Adipocyte (in vitro differentiated cells): ENCODE results near the gene ZNF778.

Experiments used
- DNase-seq: peaks from one replicate; pipeline ENCODE4 v3.0.0-alpha.2; 2015; ENCODE audit warnings: low read depth
- H3K27me3 ChIP-seq: replicated peaks from 2 replicates; pipeline ENCODE4 v1.7.0; 2013; ENCODE audit warnings: mild to moderate bottlenecking, low read length, moderate library complexity; ENCODE audit not compliant: control insufficient read depth, insufficient read depth
- H3K36me3 ChIP-seq: 2 replicates; pipeline ENCODE4 v1.7.0; 2013; ENCODE audit warnings: low read length, mild to moderate bottlenecking, moderate library complexity; ENCODE audit not compliant: control insufficient read depth, insufficient read depth, severe bottlenecking
- H3K4me1 ChIP-seq: 2 replicates; pipeline ENCODE4 v1.7.0; 2013; ENCODE audit warnings: mild to moderate bottlenecking, low read length, moderate library complexity; ENCODE audit not compliant: control insufficient read depth, insufficient read depth
- H3K4me3 ChIP-seq: 2 replicates; pipeline ENCODE4 v1.7.0; 2013; ENCODE audit warnings: mild to moderate bottlenecking, low read length, moderate library complexity
- H3K9ac ChIP-seq: 2 replicates; pipeline ENCODE4 v1.7.0; 2013; ENCODE audit warnings: mild to moderate bottlenecking, low read length, moderate library complexity
- H3K9me3 ChIP-seq: 2 replicates; pipeline ENCODE4 v1.7.0; 2013; ENCODE audit warnings: mild to moderate bottlenecking, low read length, moderate library complexity; ENCODE audit not compliant: control insufficient read depth

The ZNF778 gene

DNA sequence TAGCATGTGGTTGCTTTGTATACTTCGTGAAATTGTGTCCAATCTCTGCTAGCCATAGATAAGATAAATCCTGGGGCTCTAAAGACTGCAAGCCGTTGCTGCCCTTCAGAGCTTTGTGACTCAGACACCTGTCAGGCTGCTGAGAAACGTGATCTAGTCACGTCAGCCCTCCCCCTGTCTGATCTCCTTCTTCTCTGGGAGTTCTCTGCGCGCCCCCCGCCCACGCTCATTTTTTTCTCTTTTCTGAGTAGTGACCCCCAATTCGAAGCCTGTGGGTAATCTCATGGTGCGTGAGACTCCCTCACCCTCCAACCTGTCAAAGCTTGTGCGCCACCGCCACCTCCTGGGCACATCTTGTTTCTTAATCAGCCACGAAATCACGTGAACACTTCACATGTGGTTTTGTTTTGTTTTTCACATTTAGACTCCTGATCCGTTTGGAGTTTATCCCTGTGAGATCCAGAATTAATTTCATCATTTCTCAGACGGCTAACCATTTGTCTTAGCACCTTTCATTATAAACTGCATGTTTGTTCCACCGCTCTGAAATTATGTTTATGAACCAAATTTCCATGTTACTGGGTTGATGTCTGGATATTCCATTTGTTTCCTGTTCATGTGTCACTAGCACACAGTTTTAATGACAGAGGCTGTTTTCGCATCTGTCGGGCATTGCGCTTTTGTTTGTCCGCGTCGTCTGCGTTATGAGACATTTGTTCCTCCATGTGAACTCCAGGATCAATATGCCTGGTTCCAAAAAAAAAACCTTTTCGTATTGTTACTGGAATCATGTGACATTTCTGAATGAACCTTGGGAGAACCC is 977 bp upstream of the ZNF778 start:
- peaks cover 18% of the 10 kb centered on the region for H3K4me1 ChIP-seq
- H3K36me3 ChIP-seq = peaks cover 11% of the 10 kb centered on the region
- DNase-seq = peak; percentile 95
- H3K4me3 ChIP-seq = peak overlapping the region; percentile 89
- no peaks in the 10 kb centered on the region for H3K27me3 ChIP-seq
- peak overlapping the region; percentile 95 for H3K9ac ChIP-seq
- H3K9me3 ChIP-seq = no peaks in the 10 kb centered on the region

DNA sequence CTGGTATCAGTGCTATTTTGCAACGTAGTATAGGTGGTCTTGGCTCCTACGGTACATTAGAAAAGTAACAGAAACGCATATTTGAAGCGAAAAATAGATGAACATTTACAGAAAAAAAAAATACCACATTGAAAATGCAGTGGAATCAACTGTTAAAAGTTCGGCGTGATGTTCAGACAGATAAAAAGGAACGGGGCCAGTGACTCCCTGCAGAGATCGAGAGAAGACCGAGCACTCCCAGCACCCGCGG is 440 bp upstream of the ZNF778 start:
- Histone ChIP-seq H3K9me3 (no peaks in the 10 kb centered on the region), H3K27me3 (no peaks in the 10 kb centered on the region), H3K9ac (peak overlapping the region; percentile 95), H3K4me3 (peak overlapping the region; percentile 89), H3K36me3 (peaks cover 16% of the 10 kb centered on the region), H3K4me1 (peaks cover 18% of the 10 kb centered on the region)
- DNase-seq = no peak

DNA sequence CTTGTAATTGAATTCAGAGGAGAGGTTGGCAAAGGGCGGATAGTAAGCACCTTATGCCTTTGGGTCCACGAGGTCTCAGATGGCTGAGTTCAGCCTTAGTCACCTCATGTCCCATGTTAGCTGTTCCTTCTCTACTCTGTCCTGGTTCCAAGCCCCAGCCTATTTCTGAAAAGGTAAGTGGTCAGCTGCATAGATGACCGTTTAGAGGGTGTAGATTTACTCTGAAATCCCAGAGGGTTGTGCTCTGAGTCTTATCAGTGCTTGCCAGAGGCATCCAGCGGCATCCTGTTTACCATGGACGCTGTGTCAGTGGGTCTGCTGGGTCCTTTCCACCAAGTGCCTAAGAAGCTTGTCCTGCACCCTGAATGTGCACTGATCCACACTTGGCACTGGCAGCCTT is 1.9 kb downstream of the ZNF778 start:
- no peak for DNase-seq
- no peak overlapping the region for H3K4me3 ChIP-seq

DNA sequence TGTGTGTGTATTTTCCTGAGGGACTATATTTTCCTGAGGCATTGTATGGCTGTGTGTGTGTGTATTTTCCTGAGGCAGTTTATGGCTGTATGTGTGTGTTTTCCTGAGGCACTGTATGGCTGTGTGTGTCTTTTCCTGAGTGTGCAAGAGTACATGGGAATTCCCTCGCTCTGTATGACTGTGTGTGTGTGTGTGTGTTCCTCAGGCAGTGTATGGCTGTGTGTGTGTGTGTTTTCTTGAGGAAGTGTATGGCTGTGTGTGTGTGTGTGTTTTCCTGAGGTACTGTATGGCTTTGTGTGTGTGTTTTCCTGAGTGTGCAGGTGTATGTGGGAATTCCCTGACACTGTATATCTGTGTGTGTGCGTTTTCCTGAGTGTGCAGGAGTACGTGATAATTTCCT is 4.1 kb downstream of the ZNF778 start:
- H3K9ac ChIP-seq = no peak overlapping the region

More for the DNA sequence above, 1.9 kb downstream of the ZNF778 start:
- H3K9me3 ChIP-seq = no peaks in the 10 kb centered on the region
- peaks cover 34% of the 10 kb centered on the region for H3K36me3 ChIP-seq
- H3K4me1 ChIP-seq = peaks cover 18% of the 10 kb centered on the region
- no peaks in the 10 kb centered on the region for H3K27me3 ChIP-seq
- H3K9ac ChIP-seq = peak overlapping the region; percentile 4

DNA sequence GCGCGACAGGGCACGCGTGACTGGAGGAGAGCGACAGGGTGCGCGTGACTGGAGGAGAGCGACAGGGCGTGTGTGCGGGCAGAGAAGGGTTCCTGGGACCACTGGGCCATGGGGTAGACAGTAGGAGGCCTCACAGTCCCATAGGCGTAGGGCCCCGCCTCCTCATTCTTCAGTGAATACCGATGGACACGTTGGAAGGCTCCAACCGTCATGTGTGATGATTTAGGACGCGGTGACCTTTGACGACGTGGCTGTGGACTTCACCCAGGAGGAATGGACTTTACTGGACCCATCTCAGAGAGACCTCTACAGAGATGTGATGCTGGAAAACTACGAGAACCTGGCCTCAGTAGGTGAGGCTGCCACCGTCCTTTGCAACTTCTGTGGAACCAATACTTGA is 5.4 kb downstream of the ZNF778 start:
- peaks cover 8% of the 10 kb centered on the region for H3K4me1 ChIP-seq
- peaks cover 69% of the 10 kb centered on the region for H3K36me3 ChIP-seq
- no peaks in the 10 kb centered on the region for H3K27me3 ChIP-seq
- DNase-seq = no peak
- H3K9ac ChIP-seq = no peak overlapping the region
- no peak overlapping the region for H3K4me3 ChIP-seq
- H3K9me3 ChIP-seq = peaks cover 16% of the 10 kb centered on the region

More for the DNA sequence above, 4.1 kb downstream of the ZNF778 start:
- DNase-seq = no peak
- Histone ChIP-seq H3K27me3 (no peaks in the 10 kb centered on the region), H3K9me3 (peaks cover 3% of the 10 kb centered on the region), H3K4me3 (no peak overlapping the region), H3K4me1 (peaks cover 11% of the 10 kb centered on the region), H3K36me3 (peaks cover 56% of the 10 kb centered on the region)

DNA sequence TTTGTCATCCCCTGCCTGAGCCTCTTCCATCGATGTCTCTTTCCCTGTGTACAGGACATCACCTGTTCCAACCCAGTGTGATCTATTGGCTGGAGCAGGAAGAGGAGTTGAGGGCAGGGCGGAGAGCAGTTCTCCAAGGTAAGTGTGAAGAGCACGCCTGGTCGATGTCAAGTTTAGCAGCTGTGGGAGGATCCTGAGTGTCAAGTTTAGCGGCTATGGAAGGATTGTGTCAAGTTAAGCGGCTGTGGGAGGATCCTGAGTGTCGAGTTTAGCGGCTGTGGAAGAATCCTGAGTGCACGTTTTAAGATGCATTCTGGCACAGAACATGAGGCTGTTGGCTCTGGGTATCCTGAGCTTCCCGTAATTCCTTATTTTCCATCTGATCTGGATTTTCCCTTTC is 7.2 kb downstream of the ZNF778 start:
- Histone ChIP-seq H3K4me3 (no peak overlapping the region), H3K36me3 (peaks cover 85% of the 10 kb centered on the region)

DNA sequence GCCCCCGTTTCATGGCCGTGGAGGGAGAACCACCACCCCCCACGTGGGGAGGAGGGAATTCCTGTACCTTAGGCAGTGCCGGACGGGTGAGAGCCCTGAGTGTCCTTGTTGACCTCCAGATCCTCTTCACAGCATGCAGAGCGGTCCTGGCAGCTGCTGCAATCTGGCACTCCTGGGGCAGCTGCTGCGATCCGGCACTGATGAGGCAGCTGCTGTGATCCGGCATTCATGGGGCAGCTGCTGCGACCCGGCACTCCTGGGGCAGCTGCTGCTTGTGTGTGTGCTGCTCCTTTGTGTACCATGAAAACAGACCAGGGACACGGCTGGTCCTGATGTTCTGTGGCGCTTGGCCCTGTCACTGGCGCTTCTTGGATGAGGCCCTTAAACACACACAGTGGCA is 12.8 kb downstream of the ZNF778 start:
- H3K9ac ChIP-seq = no peak overlapping the region
- DNase-seq = no peak
- peaks cover 11% of the 10 kb centered on the region for H3K4me1 ChIP-seq
- H3K27me3 ChIP-seq = no peaks in the 10 kb centered on the region
- peaks cover 81% of the 10 kb centered on the region for H3K36me3 ChIP-seq
- H3K9me3 ChIP-seq = peaks cover 31% of the 10 kb centered on the region
- no peak overlapping the region for H3K4me3 ChIP-seq

More for the DNA sequence above, 7.2 kb downstream of the ZNF778 start:
- Histone ChIP-seq H3K27me3 (no peaks in the 10 kb centered on the region), H3K9me3 (peaks cover 31% of the 10 kb centered on the region), H3K9ac (no peak overlapping the region), H3K4me1 (no peaks in the 10 kb centered on the region)
- no peak for DNase-seq

DNA sequence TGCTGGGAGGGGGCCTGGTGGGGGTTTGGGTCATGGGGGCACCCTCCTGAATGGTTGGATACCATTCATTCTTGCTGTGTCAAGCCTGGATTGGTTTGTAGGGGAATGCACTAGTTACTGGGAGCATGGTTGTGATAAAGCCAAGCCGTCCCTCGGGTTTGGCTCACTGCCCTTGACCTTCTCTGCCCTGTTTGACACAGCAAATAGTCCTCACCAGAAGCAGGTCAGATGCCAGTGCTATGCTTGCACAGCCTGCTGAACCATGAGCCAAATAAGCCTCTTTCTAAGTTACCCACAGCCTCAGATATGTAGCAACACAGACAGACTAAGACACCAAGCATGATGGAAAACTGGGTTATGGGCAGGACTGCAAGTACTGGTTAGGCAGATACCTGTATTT is 14.6 kb downstream of the ZNF778 start:
- Histone ChIP-seq H3K4me3 (no peak overlapping the region), H3K9me3 (peaks cover 23% of the 10 kb centered on the region), H3K4me1 (peaks cover 11% of the 10 kb centered on the region), H3K27me3 (no peaks in the 10 kb centered on the region), H3K36me3 (peaks cover 62% of the 10 kb centered on the region), H3K9ac (no peak overlapping the region)
- DNase-seq = no peak

DNA sequence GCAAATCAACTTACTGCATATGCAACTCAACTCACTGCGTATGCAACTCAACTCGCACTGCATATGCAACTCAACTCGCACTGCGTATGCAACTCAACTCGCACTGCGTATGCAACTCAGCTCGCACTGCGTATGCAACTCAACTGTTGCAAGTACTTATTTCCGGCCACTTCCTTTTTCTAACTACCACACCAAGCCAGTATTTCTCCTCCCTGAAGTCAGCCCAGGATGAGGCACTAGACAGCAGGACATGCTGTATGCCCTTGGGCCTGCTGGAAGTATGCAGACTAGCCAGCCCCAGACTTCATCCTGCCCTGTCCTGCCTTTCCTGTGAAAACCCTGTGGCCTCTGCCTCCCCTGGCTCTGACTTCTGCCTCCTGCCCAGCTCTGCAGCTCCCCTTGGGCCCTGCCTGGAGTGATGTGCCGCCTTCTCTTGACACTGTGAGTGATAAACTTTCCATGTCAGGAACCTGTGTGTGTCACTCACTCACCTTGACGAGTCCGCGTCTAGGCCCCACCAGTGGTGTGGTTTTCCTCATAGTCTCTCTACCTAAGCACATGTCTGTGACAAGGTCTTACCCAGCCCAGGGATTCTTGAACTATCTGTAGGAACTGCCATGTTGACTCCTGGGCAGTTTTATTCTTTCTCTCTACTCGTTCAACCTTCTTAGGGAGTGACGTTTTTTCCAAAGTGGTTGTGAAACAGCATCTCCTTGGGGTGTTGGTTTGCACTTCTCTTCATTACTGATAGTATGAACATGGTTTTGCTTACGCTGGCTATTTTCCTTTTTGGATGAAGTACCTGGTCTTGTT is 16.4 kb downstream of the ZNF778 start:
- Histone ChIP-seq H3K4me1 (peaks cover 11% of the 10 kb centered on the region), H3K27me3 (no peaks in the 10 kb centered on the region), H3K4me3 (no peak overlapping the region), H3K36me3 (peaks cover 45% of the 10 kb centered on the region), H3K9me3 (peaks cover 5% of the 10 kb centered on the region), H3K9ac (no peak overlapping the region)
- no peak for DNase-seq

DNA sequence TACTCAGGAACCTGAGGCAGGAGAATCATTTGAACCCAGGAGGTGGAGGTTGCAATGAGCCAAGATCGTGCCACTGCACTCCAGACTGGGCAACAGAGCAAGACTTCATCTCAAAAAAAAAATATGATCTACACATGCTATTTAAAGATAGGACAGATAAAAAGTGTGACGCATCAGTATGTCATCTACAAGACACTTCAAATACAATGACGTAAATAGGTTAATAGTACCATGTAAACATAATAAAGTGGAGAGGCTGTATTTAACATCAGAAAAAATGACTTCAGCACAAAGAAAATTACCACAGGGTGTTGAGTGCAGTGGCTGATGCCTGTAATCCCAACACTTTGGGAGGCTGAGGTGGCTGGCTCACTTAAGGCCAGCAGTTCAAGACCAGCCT is 20.2 kb downstream of the ZNF778 start:
- no peak for DNase-seq
- Histone ChIP-seq H3K27me3 (no peaks in the 10 kb centered on the region), H3K9ac (no peak overlapping the region), H3K36me3 (peaks cover 15% of the 10 kb centered on the region), H3K4me1 (peaks cover under 1% of the 10 kb centered on the region), H3K9me3 (no peaks in the 10 kb centered on the region), H3K4me3 (no peak overlapping the region)

DNA sequence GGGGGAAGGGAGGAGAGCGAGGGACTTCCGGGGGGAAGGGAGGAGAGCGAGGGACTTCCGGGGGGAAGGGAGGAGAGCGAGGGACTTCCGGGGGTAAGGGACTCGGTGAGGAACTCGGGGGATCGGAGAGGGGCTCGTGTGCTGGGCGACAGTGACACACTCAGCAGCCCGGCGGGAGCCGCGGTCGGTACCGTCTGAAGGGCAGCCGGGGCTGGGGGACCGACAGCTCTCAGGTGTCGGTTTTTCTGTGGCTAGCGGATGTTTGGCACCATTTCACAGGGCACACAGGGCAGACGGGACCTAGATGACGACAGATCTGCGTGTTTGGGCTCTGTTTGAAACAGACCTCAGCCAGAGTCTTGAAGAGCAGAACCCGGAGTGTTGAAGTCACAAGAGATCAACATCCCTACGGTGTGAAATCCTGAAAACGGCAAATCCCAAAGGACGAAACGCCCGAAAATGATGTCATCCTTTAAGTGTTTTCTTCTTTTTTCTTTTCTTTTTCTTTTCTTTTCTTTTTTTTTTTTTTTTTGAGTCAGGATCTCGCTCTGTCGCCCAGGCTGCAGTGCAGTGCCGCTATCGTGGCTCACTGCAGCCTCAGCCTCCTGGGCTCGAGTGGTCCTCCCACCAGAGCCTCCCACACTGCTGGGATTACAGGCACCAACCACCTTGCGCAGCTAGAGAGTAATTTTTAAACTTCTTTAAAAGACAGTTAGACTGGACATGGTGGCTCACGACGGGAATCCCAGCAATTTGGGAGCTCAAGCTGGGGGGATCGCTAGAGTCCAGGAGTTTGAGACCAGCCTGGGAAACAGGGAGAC is 23.9 kb downstream of the ZNF778 start:
- Histone ChIP-seq H3K9me3 (no peaks in the 10 kb centered on the region), H3K9ac (peak overlapping the region; percentile 96), H3K36me3 (no peaks in the 10 kb centered on the region), H3K27me3 (no peaks in the 10 kb centered on the region), H3K4me1 (peaks cover 8% of the 10 kb centered on the region), H3K4me3 (peak overlapping the region; percentile 89)
- peak; percentile 87 for DNase-seq
